K562 (cell line): ENCODE measurements around the gene RNF168. TPM values are rescaled to one million over a fixed set of nuclear protein-coding genes. Genes with fewer than 3 reads are reported as not detected.
A peak's percentile ranks its signal among the peaks of the same experiment; 100 is the strongest.
"Not testable (repeated sequence)": the region's sequence is repeated elsewhere in the genome, so short reads cannot be mapped to it uniquely, and the experiment has no call there.

Source experiments
- ATAC-seq: fragments of 200-7000 bp; cut with Tn5 transposase; 3 replicates; pipeline ENCODE4 v1.9.1; 2020; ENCODE audit warnings: moderate library complexity
- BruUV-seq: library from RNA; stranded (reverse); fragments of 400-500 nt; replicated peaks from 2 replicates; lab custom pipeline; 2021; lab: Mats Ljungman, UMichigan
- CTCF ChIA-PET: fragments of 300-600 bp; formaldehyde crosslinking; extraction: SDS; loops from one replicate; lab custom pipeline; 2021; ENCODE audit warnings: low intra/inter-chr PET ratio; lab: Yijun Ruan, JAX
- POLR2A ChIA-PET: fragments of 300-600, 350-650 bp; sonication (Branson Sonifier 250); formaldehyde crosslinking; extraction: SDS; loops from one replicate; lab custom pipeline; 2021; ENCODE audit warnings: antibody characterized with exemption, inconsistent platforms; lab: Yijun Ruan, JAX
- DNase-seq, 4 experiments: peaks; one replicate each; pipeline versions ENCODE4 v3.0.0 to v3.0.0-alpha.2; 2011 to 2018; ENCODE audit warnings: low spot score in 3 of 4, mixed read lengths in 3 of 4; ENCODE audit errors: extremely low read depth in 1 of 4
- FAIRE-seq: peaks from 2 replicates; lab custom pipeline; 2011; peaks lifted over from hg19 to GRCh38; lab: Jason Lieb, UNC
- H2AFZ ChIP-seq: 2 replicates; pipeline ENCODE4 v1.6.0; 2011; ENCODE audit warnings: low read depth, low read length, control low read depth, inconsistent platforms
- H3K27ac ChIP-seq: fragments of 200-600 bp; 3 replicates; pipeline ENCODE4 v1.8.0; 2011; ENCODE audit warnings: low read depth, mild to moderate bottlenecking, control low read depth, inconsistent platforms, low read length, moderate library complexity, mixed read lengths; ENCODE audit errors: extremely low read depth
- H3K27me3 ChIP-seq, 2 experiments: fragments of 300-600 bp in 1 of 2; 2 replicates in 1 of 2; 3 replicates in 1 of 2; pipeline versions ENCODE4 v1.6.0 to v1.8.0; 2011; ENCODE audit warnings: inconsistent platforms in 2 of 2, low read length in 2 of 2, mild to moderate bottlenecking in 1 of 2, mixed read lengths in 1 of 2, moderate library complexity in 1 of 2; ENCODE audit not compliant: control insufficient read depth in 2 of 2, insufficient read depth in 2 of 2
- H3K36me3 ChIP-seq: fragments of 300-600 bp; 3 replicates; pipeline ENCODE4 v1.8.0; 2011; ENCODE audit warnings: mild to moderate bottlenecking, low read length, inconsistent platforms; ENCODE audit not compliant: control insufficient read depth, insufficient read depth
- H3K4me1 ChIP-seq, 2 experiments: fragments of 200-600 bp in 1 of 2; replicated peaks in 1 of 2; 2 replicates in 1 of 2; 3 replicates in 1 of 2; pipeline versions ENCODE4 v1.5.1 to v1.8.0; 2011; ENCODE audit warnings: inconsistent platforms in 2 of 2, low read length in 2 of 2, mild to moderate bottlenecking in 1 of 2, mixed read lengths in 1 of 2, moderate library complexity in 1 of 2; ENCODE audit not compliant: control insufficient read depth in 2 of 2, insufficient read depth in 2 of 2
- H3K4me2 ChIP-seq: 2 replicates; pipeline ENCODE4 v1.6.1; 2011; ENCODE audit warnings: low read length, control low read depth, inconsistent platforms, mixed read lengths; ENCODE audit not compliant: insufficient read depth
- H3K4me3 ChIP-seq: fragments of 200-600 bp; sonication (generic), shearing (Covaris generic); 2 replicates; pipeline ENCODE4 v1.5.1; 2016; ENCODE audit warnings: control low read depth, inconsistent platforms
- H3K79me2 ChIP-seq: fragments of 200-600 bp; 3 replicates; pipeline ENCODE4 v1.8.0; 2011; ENCODE audit warnings: low read length, inconsistent platforms; ENCODE audit not compliant: control insufficient read depth, insufficient read depth
- H3K9ac ChIP-seq, 2 experiments: 2 replicates each; pipeline versions ENCODE4 v1.6.0 to v1.6.1; 2011; ENCODE audit warnings: low read depth in 2 of 2, low read length in 2 of 2, control low read depth in 1 of 2, inconsistent platforms in 1 of 2, mild to moderate bottlenecking in 1 of 2, mixed read lengths in 1 of 2; ENCODE audit not compliant: insufficient read depth in 1 of 2
- H3K9me1 ChIP-seq: one replicate; pipeline ENCODE4 v1.6.0; 2011; ENCODE audit warnings: inconsistent platforms, mild to moderate bottlenecking, low read length, moderate library complexity; ENCODE audit not compliant: control insufficient read depth, insufficient read depth
- H3K9me3 ChIP-seq: replicated peaks from 2 replicates; pipeline ENCODE4 v1.5.1; 2011; ENCODE audit warnings: low read depth, low read length, inconsistent platforms; ENCODE audit not compliant: control insufficient read depth, insufficient read depth
- H4K20me1 ChIP-seq: replicated peaks from 2 replicates; pipeline ENCODE4 v1.6.1; 2011; ENCODE audit warnings: low read length, inconsistent platforms, mixed read lengths; ENCODE audit not compliant: control insufficient read depth, insufficient read depth
- ATF7 ChIP-seq: fragments of 450-650 bp; IDR thresholded peaks from 2 replicates; pipeline ENCODE4 v1.7.1; 2014; ENCODE audit warnings: mild to moderate bottlenecking, moderate library complexity
- BRCA1 ChIP-seq, 2 experiments: fragments of 450-650 bp in 1 of 2; sonication (generic) in 1 of 2; formaldehyde crosslinking in 1 of 2; IDR thresholded peaks; 2 replicates each; pipeline versions ENCODE4 v1.5.0 to v1.6.1; 2017 to 2020; ENCODE audit warnings: mild to moderate bottlenecking in 1 of 2, missing genetic modification reagents in 1 of 2
- RFX1 ChIP-seq: fragments of 450-650 bp; IDR thresholded peaks from 2 replicates; pipeline ENCODE4 v1.6.1; 2016; ENCODE audit warnings: mild to moderate bottlenecking, moderate library complexity
- TRIM28 ChIP-seq: fragments of 450-650 bp; IDR thresholded peaks from 2 replicates; pipeline ENCODE4 v1.6.1; 2017
- WGBS: fragments of 100-300 bp; shearing (Covaris generic); methylation state at CpG from one replicate; pipeline ENCODE4 v1.1.6; 2016; ENCODE audit warnings: low coverage, mixed read lengths; ENCODE audit not compliant: insufficient coverage; ENCODE audit errors: missing lambda C conversion rate; 5-methylcytosine and 5-hydroxymethylcytosine counted together
- in situ Hi-C: fragments of 300-500 bp; cut with MboI; formaldehyde crosslinking; loops from 4 replicates; pipeline ENCODE4 v1.15.0; 2018; ENCODE audit warnings: inconsistent platforms, mixed read lengths
- intact Hi-C: fragments of 100-400 bp; cut with micrococcal nuclease; formaldehyde crosslinking; loops from 2 replicates; pipeline ENCODE4 v1.14.2; 2022
- polyA plus RNA-seq, 8 experiments: library from polyadenylated mRNA; depleted of rRNA in 4 of 8; stranded (reverse) in 5 of 8; unstranded in 3 of 8; fragments of >200 nt; fragmentation: Nextera tagmentation in 2 of 8; fragmentation: Illumina TruSeq in 1 of 8; extraction: Ambion mirVana in 2 of 8; extraction: Trizol in 1 of 8; gene quantifications; 2 replicates each; pipeline versions ENCODE4 v1.2.1 to v1.2.3, GENCODE V29; 2011 to 2014; ENCODE audit warnings: inconsistent platforms in 1 of 8, missing spikeins in 1 of 8
- total RNA-seq, 7 experiments: library from RNA; depleted of rRNA in 6 of 7; stranded (reverse); fragments of >200 nt in 6 of 7; fragmentation: Illumina TruSeq in 2 of 7; extraction: Trizol in 2 of 7; gene quantifications; 2 replicates each; pipeline versions ENCODE4 v1.2.1 to v1.2.3, GENCODE V29; 2011 to 2021; ENCODE audit warnings: low replicate concordance in 1 of 7

Gene RNF168
- total and polyA plus RNA-seq, 9 of the 15 experiments (the other 6 are each of a cell fraction or from before 2014, with no cell fraction given), result 6.0 to 32.1 (median 16.6) TPM

GRCh38 chr3:196457470-196457869, 46.1 kb downstream of the RNF168 start:
- H3K4me1 ChIP-seq, H3K79me2 ChIP-seq, ATAC-seq, H3K9ac ChIP-seq, H3K4me2 ChIP-seq, H3K27ac ChIP-seq, H2AFZ ChIP-seq, CTCF ChIA-PET, H3K27me3 ChIP-seq, BruUV-seq, H4K20me1 ChIP-seq, DNase-seq, H3K9me1 ChIP-seq, intact Hi-C loops, H3K4me3 ChIP-seq, FAIRE-seq, H3K36me3 ChIP-seq, H3K9me3 ChIP-seq: not testable (repeated sequence)
- in situ Hi-C loops, result loop anchor here (5.0 kb wide), 1 partner anchor 210 kb away; no protein-coding TSS in a partner anchor
- POLR2A ChIA-PET, result interaction anchor here (0.6 kb wide), 1 partner anchor 97 kb away, joined by 3 read pairs; no protein-coding TSS in a partner anchor
- 63% methylated on average over 7 of the region's 7 CpGs for WGBS
- TF ChIP-seq RFX1, result peak; percentile 8; the same call in 1 of the 2 replicates

GRCh38 chr3:196454935-196455334, 48.6 kb downstream of the RNF168 start:
- no peaks in the 10 kb centered on the region; a peak in 1 of 5 replicates for H3K4me1 ChIP-seq
- H3K36me3 ChIP-seq, result no peaks in the 10 kb centered on the region
- intact Hi-C loops (no loop called here), in situ Hi-C loops (loop anchor here (5.0 kb wide), 1 partner anchor 208 kb away; no protein-coding TSS in a partner anchor)
- WGBS, result 64% methylated on average over 6 of the region's 6 CpGs
- no peaks in the 10 kb centered on the region for H3K79me2 ChIP-seq
- no peak for TF ChIP-seq TRIM28
- TF ChIP-seq ATF7, result no peak
- no peak for TF ChIP-seq BRCA1 (IDR thresholded peaks at IDR 0.05)
- no peak for TF ChIP-seq BRCA1 (CRISPR knock-in tag; IDR thresholded peaks at IDR 0.05)
- no peak overlapping the region for H3K4me2 ChIP-seq
- FAIRE-seq (no peak), ATAC-seq (no peak), DNase-seq (no peak)
- H3K9me3 ChIP-seq, result no peaks in the 10 kb centered on the region
- no peak overlapping the region for H3K27ac ChIP-seq
- no peaks in the 10 kb centered on the region for H3K27me3 ChIP-seq
- CTCF ChIA-PET, result no interaction called here
- H3K9me1 ChIP-seq, result no peaks in the 10 kb centered on the region
- H3K4me3 ChIP-seq, result no peak overlapping the region
- no peaks in the 10 kb centered on the region for H4K20me1 ChIP-seq
- BruUV-seq, result no TSS peak
- POLR2A ChIA-PET, result interaction anchor here (1.0 to 1.7 kb wide), 4 partner anchors 10 to 182 kb away, joined by 4 to 5 read pairs (median 4); no protein-coding TSS in a partner anchor
- no peak overlapping the region for H2AFZ ChIP-seq
- H3K9ac ChIP-seq, result no peak overlapping the region
